HEK293 (cell line): ENCODE results near the gene TOM1.

Source experiments
- KLF16 ChIP-seq: fragments of 450-650 bp; formaldehyde crosslinking; IDR thresholded peaks from 2 replicates; pipeline ENCODE4 v1.5.1; 2017; ENCODE audit warnings: missing biosample characterization, missing genetic modification characterization
- MEIS1 ChIP-seq: sonication (generic); formaldehyde crosslinking; IDR thresholded peaks from 2 replicates; pipeline ENCODE4 v1.8.1; 2022; ENCODE audit warnings: missing genetic modification reagents, mild to moderate bottlenecking, borderline replicate concordance
- SP2 ChIP-seq: fragments of 450-650 bp; formaldehyde crosslinking; IDR thresholded peaks from 2 replicates; pipeline ENCODE4 v1.5.1; 2016; ENCODE audit warnings: missing biosample characterization, missing genetic modification characterization
- YY1 ChIP-seq: fragments of 450-650 bp; formaldehyde crosslinking; IDR thresholded peaks from 2 replicates; pipeline ENCODE4 v1.5.1; 2018; ENCODE audit warnings: missing biosample characterization, missing genetic modification characterization
- ZBTB49 ChIP-seq: fragments of 450-650 bp; formaldehyde crosslinking; IDR thresholded peaks from 2 replicates; pipeline ENCODE4 v1.5.1; 2016; ENCODE audit warnings: missing biosample characterization, missing genetic modification characterization, low read depth
- ZBTB8A ChIP-seq: fragments of 450-650 bp; formaldehyde crosslinking; IDR thresholded peaks from 2 replicates; pipeline ENCODE4 v1.5.1; 2016; ENCODE audit warnings: missing biosample characterization, missing genetic modification characterization
- ZEB2 ChIP-seq: fragments of 450-650 bp; formaldehyde crosslinking; IDR thresholded peaks from 2 replicates; pipeline ENCODE4 v1.5.1; 2016; ENCODE audit warnings: missing biosample characterization, missing genetic modification characterization
- ZNF311 ChIP-seq: fragments of 450-650 bp; formaldehyde crosslinking; IDR thresholded peaks from 2 replicates; pipeline ENCODE4 v1.5.1; 2017; ENCODE audit warnings: missing biosample characterization, missing genetic modification characterization, borderline replicate concordance
- ZNF513 ChIP-seq: fragments of 450-650 bp; IDR thresholded peaks from 2 replicates; pipeline ENCODE4 v1.5.1; 2018; ENCODE audit warnings: missing biosample characterization, missing genetic modification characterization
- ZNF549 ChIP-seq: fragments of 450-650 bp; IDR thresholded peaks from 2 replicates; pipeline ENCODE4 v1.5.1; 2018; ENCODE audit warnings: missing biosample characterization, missing genetic modification characterization, mild to moderate bottlenecking, inconsistent platforms, moderate library complexity
- TF ChIP-seq, protein P1 (sequence below): fragments of 450-650 bp; formaldehyde crosslinking; IDR thresholded peaks from 2 replicates; pipeline ENCODE4 v1.5.1; 2016; ENCODE audit warnings: missing biosample characterization, missing genetic modification characterization
- TF ChIP-seq, protein P2 (sequence below): fragments of 450-650 bp; formaldehyde crosslinking; IDR thresholded peaks from 2 replicates; pipeline ENCODE4 v1.5.1; 2016; ENCODE audit warnings: missing biosample characterization, missing genetic modification characterization, low read depth
- TF ChIP-seq, protein P3 (sequence below): fragments of 450-650 bp; formaldehyde crosslinking; IDR thresholded peaks from 2 replicates; pipeline ENCODE4 v1.5.1; 2016; ENCODE audit warnings: missing biosample characterization, missing genetic modification characterization

DNA sequence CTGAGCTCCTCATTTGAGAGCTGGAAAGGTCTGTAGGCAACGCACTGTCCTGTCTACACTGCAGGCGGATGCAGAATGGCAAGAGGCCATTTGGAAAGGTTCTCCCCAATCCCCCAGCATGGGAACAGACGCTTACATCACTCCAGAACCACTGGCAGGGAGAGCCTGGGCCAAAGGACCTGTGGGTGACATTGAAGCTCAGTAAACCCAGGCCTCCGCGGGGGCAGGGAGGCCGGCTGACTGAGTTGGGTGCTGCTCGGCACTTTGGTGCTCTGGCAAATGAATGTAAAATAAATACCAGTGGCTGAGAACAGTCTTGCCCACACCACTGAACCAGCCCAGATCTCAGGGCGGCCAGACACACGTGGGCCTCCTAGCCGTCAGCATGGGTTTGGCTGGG lies 22.4 kb downstream of the TOM1 start:
- TF ChIP-seq, protein P1, sequence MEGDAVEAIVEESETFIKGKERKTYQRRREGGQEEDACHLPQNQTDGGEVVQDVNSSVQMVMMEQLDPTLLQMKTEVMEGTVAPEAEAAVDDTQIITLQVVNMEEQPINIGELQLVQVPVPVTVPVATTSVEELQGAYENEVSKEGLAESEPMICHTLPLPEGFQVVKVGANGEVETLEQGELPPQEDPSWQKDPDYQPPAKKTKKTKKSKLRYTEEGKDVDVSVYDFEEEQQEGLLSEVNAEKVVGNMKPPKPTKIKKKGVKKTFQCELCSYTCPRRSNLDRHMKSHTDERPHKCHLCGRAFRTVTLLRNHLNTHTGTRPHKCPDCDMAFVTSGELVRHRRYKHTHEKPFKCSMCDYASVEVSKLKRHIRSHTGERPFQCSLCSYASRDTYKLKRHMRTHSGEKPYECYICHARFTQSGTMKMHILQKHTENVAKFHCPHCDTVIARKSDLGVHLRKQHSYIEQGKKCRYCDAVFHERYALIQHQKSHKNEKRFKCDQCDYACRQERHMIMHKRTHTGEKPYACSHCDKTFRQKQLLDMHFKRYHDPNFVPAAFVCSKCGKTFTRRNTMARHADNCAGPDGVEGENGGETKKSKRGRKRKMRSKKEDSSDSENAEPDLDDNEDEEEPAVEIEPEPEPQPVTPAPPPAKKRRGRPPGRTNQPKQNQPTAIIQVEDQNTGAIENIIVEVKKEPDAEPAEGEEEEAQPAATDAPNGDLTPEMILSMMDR (tag by site-specific recombination) = no peak
- TF ChIP-seq SP2 (tag by site-specific recombination) (no peak), ZEB2 (tag by site-specific recombination) (no peak), ZBTB8A (tag by site-specific recombination) (no peak), ZNF513 (tag by site-specific recombination) (no peak), YY1 (tag by site-specific recombination) (no peak), ZNF311 (tag by site-specific recombination) (no peak), KLF16 (tag by site-specific recombination) (no peak), ZNF549 (tag by site-specific recombination) (no peak), ZBTB49 (no peak), MEIS1 (CRISPR knock-in tag) (no peak)
- TF ChIP-seq, protein P2, sequence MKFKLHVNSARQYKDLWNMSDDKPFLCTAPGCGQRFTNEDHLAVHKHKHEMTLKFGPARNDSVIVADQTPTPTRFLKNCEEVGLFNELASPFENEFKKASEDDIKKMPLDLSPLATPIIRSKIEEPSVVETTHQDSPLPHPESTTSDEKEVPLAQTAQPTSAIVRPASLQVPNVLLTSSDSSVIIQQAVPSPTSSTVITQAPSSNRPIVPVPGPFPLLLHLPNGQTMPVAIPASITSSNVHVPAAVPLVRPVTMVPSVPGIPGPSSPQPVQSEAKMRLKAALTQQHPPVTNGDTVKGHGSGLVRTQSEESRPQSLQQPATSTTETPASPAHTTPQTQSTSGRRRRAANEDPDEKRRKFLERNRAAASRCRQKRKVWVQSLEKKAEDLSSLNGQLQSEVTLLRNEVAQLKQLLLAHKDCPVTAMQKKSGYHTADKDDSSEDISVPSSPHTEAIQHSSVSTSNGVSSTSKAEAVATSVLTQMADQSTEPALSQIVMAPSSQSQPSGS (tag by site-specific recombination) = no peak
- TF ChIP-seq, protein P3, sequence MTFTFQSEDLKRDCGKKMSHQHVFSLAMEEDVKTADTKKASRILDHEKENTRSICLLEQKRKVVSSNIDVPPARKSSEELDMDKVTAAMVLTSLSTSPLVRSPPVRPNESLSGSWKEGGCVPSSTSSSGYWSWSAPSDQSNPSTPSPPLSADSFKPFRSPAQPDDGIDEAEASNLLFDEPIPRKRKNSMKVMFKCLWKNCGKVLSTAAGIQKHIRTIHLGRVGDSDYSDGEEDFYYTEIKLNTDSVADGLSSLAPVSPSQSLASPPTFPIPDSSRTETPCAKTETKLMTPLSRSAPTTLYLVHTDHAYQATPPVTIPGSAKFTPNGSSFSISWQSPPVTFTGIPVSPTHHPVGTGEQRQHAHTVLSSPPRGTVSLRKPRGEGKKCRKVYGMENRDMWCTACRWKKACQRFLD = no peak
